Stimulated activated CD8-positive, alpha-beta memory T cell treated with anti-CD3 and anti-CD28 coated beads, Interleukin-4, amount 100 ng/mL, for 24 hours (primary cell): Measurements from ENCODE around the gene SHMT1.
A peak's percentile ranks its signal among the peaks of the same experiment; 100 is the strongest.
"Not testable (repeated sequence)": the region's sequence is repeated elsewhere in the genome, so short reads cannot be mapped to it uniquely, and the experiment has no call there.

ENCODE experiments used
- DNase-seq: peaks from one replicate; pipeline ENCODE4 v3.0.0-alpha.2; 2020; ENCODE audit warnings: low read depth

SHMT1 gene

GRCh38 chr17:18363101-18364049 is at the start of gene SHMT1:
SHMT1 (minus strand) TSS chr17:18363550; CDS start chr17:18355981, 7,569 bp downstream.
- peak; percentile 90 for DNase-seq

- not testable (repeated sequence) for DNase-seq
Observed at GRCh38 chr17:18412001-18412538, 48.7 kb upstream of the SHMT1 start.

GRCh38 chr17:18411377-18411864 is 48.1 kb upstream of the SHMT1 start:
- not testable (repeated sequence) for DNase-seq

- not testable (repeated sequence) for DNase-seq
Observed at GRCh38 chr17:18410736-18411135, 47.4 kb upstream of the SHMT1 start.

DNA sequence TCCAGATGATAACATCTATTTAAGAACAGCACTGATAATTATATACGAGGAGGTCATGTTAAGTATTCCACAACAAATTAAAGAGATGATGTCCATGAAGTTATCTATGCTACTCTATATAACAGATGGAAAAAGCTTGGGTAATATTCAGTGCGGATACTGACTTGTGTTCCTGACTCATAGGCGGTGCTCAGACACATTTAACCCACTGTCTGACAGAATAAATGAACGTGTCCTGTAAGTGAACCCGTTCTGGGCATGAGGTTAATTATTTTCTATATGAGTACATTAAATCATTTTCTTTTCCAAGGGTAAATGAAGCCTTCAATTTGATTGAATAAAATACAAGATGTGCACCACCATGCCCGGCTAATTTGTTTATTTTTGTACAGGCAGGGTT is 46.0 kb upstream of the SHMT1 start:
- not testable (repeated sequence) for DNase-seq

- not testable (repeated sequence) for DNase-seq
Observed at GRCh38 chr17:18408906-18409305, 45.6 kb upstream of the SHMT1 start.

DNA sequence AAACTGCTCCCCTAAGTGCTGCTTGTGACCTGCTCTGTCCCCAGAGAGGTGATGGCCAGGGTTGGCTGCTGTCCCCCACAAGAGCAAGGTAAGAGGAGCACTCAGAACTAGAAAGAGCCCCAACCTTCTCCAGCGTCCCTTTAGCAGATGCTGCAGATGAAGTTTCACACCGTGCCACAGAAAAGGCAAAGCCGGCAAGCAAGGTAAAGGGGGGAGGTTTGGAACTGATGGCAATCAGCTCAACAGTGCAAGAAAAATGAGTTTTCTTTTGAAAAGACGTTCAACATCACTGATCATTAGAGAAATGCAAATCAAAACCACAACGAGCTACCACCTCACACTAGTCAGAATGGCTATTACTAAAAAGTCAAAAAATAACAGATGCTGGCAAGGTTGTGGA is 40.3 kb upstream of the SHMT1 start:
- not testable (repeated sequence) for DNase-seq

- DNase-seq, result not testable (repeated sequence)
Observed at GRCh38 chr17:18403166-18403565, 39.8 kb upstream of the SHMT1 start.

DNA sequence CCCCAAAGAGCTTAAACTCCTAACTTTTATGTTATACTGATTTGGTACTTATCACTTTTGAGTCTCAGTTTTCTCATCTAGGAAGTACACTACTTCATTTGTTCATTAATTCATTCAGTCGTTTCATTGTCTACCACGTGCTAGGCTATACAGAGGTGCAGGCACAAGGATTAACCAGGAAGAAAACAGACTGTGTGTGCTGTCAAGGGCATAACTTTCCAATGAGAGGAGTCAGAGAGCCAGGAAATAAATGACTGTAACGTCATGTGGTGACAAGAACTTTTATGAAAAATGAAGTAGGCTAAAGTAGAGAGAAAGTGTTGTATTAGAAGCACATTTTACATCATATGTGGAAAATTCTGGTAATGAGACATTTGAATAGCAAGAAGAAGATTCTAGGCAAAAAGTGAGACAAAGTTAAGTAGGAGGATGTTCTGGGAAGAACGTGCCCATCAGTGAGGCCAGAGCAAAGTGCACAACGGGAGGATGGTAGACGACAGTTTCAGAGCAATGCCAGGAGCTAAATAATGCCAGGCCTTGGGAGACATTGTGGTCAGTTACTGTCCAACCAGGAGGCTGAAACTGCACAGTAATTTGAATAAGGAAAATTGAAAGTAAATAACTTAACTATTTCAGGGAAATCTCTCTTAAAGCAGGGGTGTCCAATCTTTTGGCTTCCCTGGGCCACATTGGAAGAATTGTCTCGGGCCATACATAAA is 38.7 kb upstream of the SHMT1 start:
- not testable (repeated sequence) for DNase-seq

- DNase-seq, result not testable (repeated sequence)
Observed at GRCh38 chr17:18388728-18389127, 25.4 kb upstream of the SHMT1 start.

GRCh38 chr17:18388266-18388665 is 24.9 kb upstream of the SHMT1 start:
- not testable (repeated sequence) for DNase-seq

DNA sequence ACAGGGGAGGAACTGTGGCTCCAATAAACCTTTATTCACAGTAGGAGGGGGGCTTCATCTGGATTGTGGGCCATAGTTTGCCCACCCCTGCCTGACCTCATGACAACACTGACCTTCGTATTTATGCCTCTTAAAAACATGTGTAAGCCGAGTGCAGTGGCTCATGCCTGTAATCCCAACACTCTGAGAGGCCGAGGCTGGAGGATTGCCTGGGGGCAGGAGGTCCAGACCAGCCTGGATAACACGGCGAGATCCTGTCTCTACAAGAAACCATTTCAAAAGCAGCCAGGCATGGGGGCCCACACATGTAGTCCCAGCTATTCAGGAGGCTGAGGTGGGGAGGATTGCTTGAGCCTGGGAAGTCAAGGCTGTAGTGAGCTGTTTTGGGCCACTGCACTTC is 24.2 kb upstream of the SHMT1 start:
- not testable (repeated sequence) for DNase-seq

- not testable (repeated sequence) for DNase-seq
Observed at GRCh38 chr17:18384271-18384670, 20.9 kb upstream of the SHMT1 start.

GRCh38 chr17:18383079-18383481 is 19.7 kb upstream of the SHMT1 start:
- DNase-seq, result not testable (repeated sequence)

DNA sequence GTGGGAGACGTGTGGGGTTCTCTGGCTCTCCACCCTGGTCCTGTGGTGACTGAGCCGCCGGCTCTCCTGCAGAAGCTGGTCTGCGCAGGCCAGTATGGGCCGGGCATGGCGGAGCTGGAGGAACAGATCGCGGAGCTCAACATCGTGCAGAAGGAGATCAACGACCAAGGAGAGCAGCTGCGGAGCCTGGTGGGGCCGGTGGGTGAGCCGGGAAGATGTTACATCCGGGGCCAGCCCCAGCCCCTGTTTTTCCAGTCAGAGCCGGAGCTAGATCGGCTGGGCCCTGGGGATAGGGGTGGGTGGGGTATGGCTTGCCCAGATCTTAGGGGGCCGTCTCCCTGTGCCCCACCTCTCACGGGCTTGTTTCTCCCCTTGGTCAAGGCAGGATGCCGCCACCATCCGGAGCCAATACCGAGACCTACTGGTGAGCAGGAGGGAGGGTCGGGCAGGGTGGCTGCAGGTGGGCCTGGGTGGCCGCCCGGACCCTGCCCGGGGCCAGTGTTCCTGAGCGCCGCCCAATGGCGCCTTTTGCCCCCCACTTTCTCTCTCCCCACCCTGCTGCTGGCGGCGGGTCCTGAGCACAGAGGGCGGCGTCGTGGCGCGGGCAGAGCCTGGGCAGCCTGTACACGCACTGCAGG is 19.2 kb upstream of the SHMT1 start:
- DNase-seq, result no peak

DNA sequence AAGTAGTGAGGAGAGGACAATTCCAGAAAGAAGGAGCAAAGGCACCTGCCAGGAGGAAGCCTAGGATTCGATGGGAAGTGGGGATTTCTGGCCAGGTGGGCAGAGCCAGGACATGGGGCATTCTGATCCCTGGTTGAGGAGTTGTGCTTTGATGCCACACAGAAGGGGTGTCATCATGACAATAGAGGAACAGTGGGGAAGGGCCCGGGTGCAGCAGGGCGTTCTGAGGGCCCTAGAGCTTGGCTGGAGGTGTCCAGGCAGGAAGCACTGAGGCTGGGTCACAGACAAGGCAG is 18.5 kb upstream of the SHMT1 start:
- no peak for DNase-seq

DNA sequence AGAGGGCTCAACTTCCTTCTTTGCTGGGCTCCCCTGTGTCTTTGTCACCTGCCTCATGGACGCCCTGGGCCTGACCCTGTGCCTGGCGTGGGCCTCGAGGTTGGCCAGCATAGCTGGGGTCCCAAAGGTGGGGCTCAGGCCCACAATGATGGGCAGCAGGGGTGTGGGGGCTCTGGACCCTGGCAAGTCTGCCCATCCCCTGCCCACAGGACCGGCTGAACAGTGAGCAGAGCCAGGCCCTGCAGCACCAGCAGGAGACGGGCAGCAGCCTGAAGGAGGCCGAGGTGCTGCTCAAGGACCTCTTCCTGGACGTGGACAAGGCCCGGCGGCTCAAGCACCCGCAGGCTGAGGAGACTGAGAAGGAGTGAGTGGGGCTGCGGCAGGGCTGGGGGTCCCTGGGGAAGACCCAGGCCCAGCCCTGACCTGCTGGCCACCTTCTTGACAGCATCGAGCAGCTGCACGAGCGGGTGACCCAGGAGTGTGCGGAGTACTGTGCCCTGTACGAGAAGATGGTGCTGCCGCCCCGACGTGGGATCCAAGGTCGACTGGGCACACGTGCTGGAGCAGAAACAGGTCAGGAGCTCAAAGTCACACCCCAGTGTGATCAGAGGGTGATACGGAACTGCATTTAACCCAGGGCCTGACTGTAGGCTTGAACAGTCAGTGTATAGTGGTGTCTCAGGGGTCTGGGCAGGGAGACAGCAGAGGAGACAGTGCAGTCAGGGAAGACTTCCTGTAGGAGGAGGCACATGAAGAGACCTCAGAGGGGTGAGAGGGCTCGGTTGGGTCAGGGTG is 18.0 kb upstream of the SHMT1 start:
- DNase-seq, result no peak

GRCh38 chr17:18380471-18381157 is 17.3 kb upstream of the SHMT1 start:
- DNase-seq, result no peak

DNA sequence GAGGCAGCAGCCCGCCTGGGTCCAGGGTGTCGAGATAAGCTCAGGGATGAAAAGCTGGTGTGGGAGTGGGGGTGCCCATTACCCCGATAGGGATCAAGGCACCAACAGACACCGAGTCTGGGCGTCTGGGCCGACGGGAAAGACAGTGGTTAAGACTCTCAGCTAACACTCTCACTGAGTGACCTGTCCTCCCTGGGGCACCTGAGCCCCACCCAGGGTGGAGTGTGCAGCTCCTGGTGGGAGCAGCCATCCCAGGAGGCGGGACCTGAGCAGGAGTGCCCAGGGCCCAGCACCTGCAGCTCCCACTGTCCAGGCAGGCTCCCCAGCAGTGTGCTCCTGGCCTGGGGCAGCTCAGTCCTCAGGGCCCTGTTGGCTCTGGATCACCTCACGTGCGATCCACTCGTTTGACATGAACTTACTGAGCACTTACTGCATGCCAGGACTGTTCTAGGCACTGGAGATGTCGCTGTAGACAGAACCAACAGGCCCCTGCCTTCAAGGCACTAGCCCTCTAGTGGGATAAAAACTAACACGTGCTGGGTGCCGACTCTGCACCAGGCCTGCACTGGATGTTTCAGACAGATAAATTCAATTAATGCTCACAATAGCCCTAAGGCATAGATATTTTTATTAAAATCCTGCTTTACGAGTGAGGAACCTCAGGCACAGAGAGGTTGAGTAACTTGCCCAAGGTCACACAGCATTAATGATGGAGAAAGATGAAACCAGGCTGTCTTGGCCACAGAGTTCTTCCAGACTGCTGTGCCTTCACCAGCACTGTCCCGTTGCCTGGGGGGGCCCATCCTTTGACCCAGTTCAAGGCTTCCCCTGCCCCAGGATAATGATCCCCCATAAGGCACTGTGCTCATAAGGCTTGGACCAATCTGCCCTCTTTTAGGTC is 16.1 kb upstream of the SHMT1 start:
- DNase-seq, result no peak

DNA sequence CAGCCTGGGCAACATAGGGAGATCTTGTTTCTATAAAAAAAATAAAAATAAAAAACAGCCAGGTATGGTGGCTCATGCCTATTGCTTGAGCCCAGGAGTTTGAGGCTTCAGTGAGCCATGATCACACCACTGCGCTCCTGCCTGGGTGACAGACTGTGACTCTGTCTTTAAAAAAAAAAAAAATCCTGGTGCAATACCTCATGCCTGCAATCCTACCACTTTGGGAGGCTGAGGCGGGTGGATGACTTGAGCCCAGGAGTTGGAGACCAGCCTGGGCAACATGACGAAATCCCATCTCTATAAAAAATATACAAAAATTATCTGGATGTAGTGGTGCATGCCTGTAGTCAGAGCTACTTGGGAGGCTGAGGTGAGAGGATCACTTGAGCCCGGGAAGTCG is 15.3 kb upstream of the SHMT1 start:
- not testable (repeated sequence) for DNase-seq
